HepG2 (cell line): ENCODE data around the gene HPD. TPM values are rescaled to one million over a fixed set of nuclear protein-coding genes. Genes with fewer than 3 reads are reported as not detected.

Source experiments
- ARID2 ChIP-seq: sonication (generic); formaldehyde crosslinking; IDR thresholded peaks from 2 replicates; pipeline ENCODE4 v1.8.1; 2022; ENCODE audit warnings: mild to moderate bottlenecking, missing genetic modification reagents, borderline replicate concordance
- IRF1 ChIP-seq: sonication (generic); formaldehyde crosslinking; IDR thresholded peaks from 2 replicates; pipeline ENCODE4 v1.4.0; 2020; ENCODE audit warnings: low read depth, mild to moderate bottlenecking, missing genetic modification reagents
- MED8 ChIP-seq: sonication (generic); formaldehyde crosslinking; IDR thresholded peaks from 2 replicates; pipeline ENCODE4 v1.8.1; 2023; ENCODE audit warnings: mild to moderate bottlenecking, missing genetic modification reagents; ENCODE audit not compliant: insufficient replicate concordance
- MXD4 ChIP-seq: IDR thresholded peaks from 2 replicates; pipeline ENCODE4 v1.6.1; 2016; ENCODE audit warnings: mild to moderate bottlenecking, missing biosample characterization, missing genetic modification reagents
- NPAS2 ChIP-seq: sonication (generic); formaldehyde crosslinking; IDR thresholded peaks from 2 replicates; pipeline ENCODE4 v1.8.0; 2022; ENCODE audit warnings: mild to moderate bottlenecking, missing genetic modification reagents, borderline replicate concordance
- RNF219 ChIP-seq: sonication (generic); formaldehyde crosslinking; IDR thresholded peaks from 2 replicates; pipeline ENCODE4 v1.5.0; 2020; ENCODE audit warnings: mild to moderate bottlenecking, missing genetic modification reagents
- SOX5 ChIP-seq: IDR thresholded peaks from 2 replicates; pipeline ENCODE4 v1.6.1; 2016; ENCODE audit warnings: borderline replicate concordance
- THYN1 ChIP-seq: sonication (generic); formaldehyde crosslinking; IDR thresholded peaks from 2 replicates; pipeline ENCODE4 v1.8.1; 2023; ENCODE audit warnings: low read depth, mild to moderate bottlenecking, moderate library complexity, missing genetic modification reagents, borderline replicate concordance
- ZBTB39 ChIP-seq: sonication (generic); formaldehyde crosslinking; IDR thresholded peaks from 2 replicates; pipeline ENCODE4 v1.5.0; 2020; ENCODE audit warnings: missing genetic modification reagents
- ZBTB42 ChIP-seq: sonication (generic); formaldehyde crosslinking; IDR thresholded peaks from 2 replicates; pipeline ENCODE4 v1.5.0; 2020; ENCODE audit warnings: mild to moderate bottlenecking, missing genetic modification reagents
- ZNF224 ChIP-seq: sonication (generic); formaldehyde crosslinking; IDR thresholded peaks from 2 replicates; pipeline ENCODE4 v1.5.0; 2020; ENCODE audit warnings: mild to moderate bottlenecking, missing genetic modification reagents
- ZNF263 ChIP-seq: sonication (generic); formaldehyde crosslinking; IDR thresholded peaks from 2 replicates; pipeline ENCODE4 v1.4.0; 2020; ENCODE audit warnings: missing genetic modification reagents
- ZNF564 ChIP-seq: sonication (generic); formaldehyde crosslinking; IDR thresholded peaks from 2 replicates; pipeline ENCODE4 v1.8.1; 2023; ENCODE audit warnings: mild to moderate bottlenecking, missing genetic modification reagents
- ZNF567 ChIP-seq: sonication (generic); formaldehyde crosslinking; IDR thresholded peaks from 2 replicates; pipeline ENCODE4 v1.8.1; 2023; ENCODE audit warnings: mild to moderate bottlenecking, missing genetic modification reagents, borderline replicate concordance
- ZNF614 ChIP-seq: IDR thresholded peaks from 2 replicates; pipeline ENCODE4 v1.6.1; 2018; ENCODE audit warnings: missing biosample characterization, missing genetic modification reagents, inconsistent platforms, borderline replicate concordance
- ZNF792 ChIP-seq: IDR thresholded peaks from 2 replicates; pipeline ENCODE4 v1.6.1; 2016
- polyA plus RNA-seq, 8 experiments: library from polyadenylated mRNA; depleted of rRNA in 3 of 8; stranded (reverse) in 7 of 8; unstranded in 1 of 8; fragments of >200 nt; fragmentation: Illumina TruSeq in 4 of 8; extraction: Trizol in 4 of 8; gene quantifications; 2 replicates each; pipeline versions ENCODE4 v1.2.1 to v1.2.3, GENCODE V29; 2011 to 2016; ENCODE audit warnings: low read depth in 4 of 8, missing spikeins in 1 of 8, mixed read lengths in 1 of 8; ENCODE audit not compliant: insufficient read depth in 1 of 8
- total RNA-seq, 5 experiments: library from RNA; depleted of rRNA; stranded (reverse); fragments of >200 nt; fragmentation: Illumina TruSeq; extraction: Trizol; gene quantifications; 2 replicates each; pipeline ENCODE4 v1.2.3, GENCODE V29; 2016; ENCODE audit warnings: low read depth in 1 of 5
- TF ChIP-seq, protein P1 (sequence below): sonication (generic); formaldehyde crosslinking; conservative IDR thresholded peaks from 2 replicates; pipeline ENCODE4 v1.8.1; 2023; ENCODE audit warnings: missing genetic modification reagents
- TF ChIP-seq, protein P2 (sequence below), 2 experiments: IDR thresholded peaks; 2 replicates each; pipeline ENCODE4 v1.6.1; 2011 to 2012; ENCODE audit warnings: low read length in 2 of 2, borderline replicate concordance in 1 of 2, low read depth in 1 of 2, mild to moderate bottlenecking in 1 of 2, moderate library complexity in 1 of 2

Gene HPD
- total and polyA plus RNA-seq, 2 of the 13 experiments (the other 11 are each of a cell fraction or from before 2014, with no cell fraction given) = 120 to 195 TPM

DNA sequence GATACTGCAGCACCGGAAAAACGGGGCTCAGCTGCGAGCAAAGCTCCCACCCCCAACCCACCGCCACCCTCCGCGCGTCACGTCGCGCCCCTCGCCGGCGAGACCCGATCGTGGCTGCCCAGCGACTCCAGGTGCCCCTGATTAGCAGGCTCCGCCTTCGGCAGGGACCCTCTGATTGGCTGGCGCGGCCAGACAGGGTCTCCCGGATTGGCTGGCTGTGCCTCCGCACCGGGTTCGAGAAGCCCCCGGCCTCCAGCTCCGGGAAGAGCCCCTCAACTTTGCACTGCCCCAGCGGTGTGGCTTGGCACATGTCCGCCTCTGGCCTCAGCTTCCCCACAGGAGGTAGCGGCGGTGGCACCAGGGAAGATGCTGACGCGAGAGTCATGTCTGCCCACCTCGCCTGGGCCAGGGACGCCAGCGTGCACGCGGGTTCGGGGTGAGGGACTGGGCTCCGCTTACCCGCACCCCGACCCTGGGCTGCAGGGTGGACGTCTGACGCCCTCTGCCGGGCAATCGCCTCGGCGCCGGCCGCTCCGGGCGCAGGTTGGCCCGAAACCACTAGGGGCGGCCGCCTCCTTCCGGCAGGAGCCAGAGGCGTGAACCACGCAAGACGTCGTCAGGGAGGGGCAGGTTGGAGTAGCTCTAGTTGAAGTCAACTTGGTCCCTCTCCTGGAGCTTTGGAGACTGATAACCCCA lies 64.7 kb downstream of the HPD start (continued):
- no peak for TF ChIP-seq ZBTB39 (CRISPR knock-in tag)
- TF ChIP-seq, protein P1, sequence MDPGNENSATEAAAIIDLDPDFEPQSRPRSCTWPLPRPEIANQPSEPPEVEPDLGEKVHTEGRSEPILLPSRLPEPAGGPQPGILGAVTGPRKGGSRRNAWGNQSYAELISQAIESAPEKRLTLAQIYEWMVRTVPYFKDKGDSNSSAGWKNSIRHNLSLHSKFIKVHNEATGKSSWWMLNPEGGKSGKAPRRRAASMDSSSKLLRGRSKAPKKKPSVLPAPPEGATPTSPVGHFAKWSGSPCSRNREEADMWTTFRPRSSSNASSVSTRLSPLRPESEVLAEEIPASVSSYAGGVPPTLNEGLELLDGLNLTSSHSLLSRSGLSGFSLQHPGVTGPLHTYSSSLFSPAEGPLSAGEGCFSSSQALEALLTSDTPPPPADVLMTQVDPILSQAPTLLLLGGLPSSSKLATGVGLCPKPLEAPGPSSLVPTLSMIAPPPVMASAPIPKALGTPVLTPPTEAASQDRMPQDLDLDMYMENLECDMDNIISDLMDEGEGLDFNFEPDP (CRISPR knock-in tag) = no peak
- TF ChIP-seq RNF219 = no peak
- TF ChIP-seq ZNF792 (CRISPR knock-in tag) = peak; percentile 83
- TF ChIP-seq ZNF263 (CRISPR knock-in tag) = 0 out of 2 replicates have a peak, but pooled peaks have one; percentile 48
- TF ChIP-seq MXD4 (CRISPR knock-in tag) = peak; percentile 70; the same call in 1 of the 2 replicates
- 0 out of 2 replicates have a peak, but pooled peaks have one; percentile 22 for TF ChIP-seq ARID2 (CRISPR knock-in tag)
- peak; percentile 66; the same call in 1 of the 2 replicates for TF ChIP-seq ZBTB42 (CRISPR knock-in tag)
- TF ChIP-seq SOX5 (CRISPR knock-in tag) = peak; percentile 53
- no peak for TF ChIP-seq NPAS2 (CRISPR knock-in tag)
- TF ChIP-seq IRF1 (CRISPR knock-in tag) = no peak
- TF ChIP-seq ZNF564 (CRISPR knock-in tag) = peak; percentile 62; the same call in 1 of the 2 replicates
- peak; percentile 57; the same call in 1 of the 2 replicates for TF ChIP-seq ZNF614
- TF ChIP-seq ZNF224 (CRISPR knock-in tag) = no peak
- TF ChIP-seq THYN1 (CRISPR knock-in tag) = 0 out of 2 replicates have a peak, but pooled peaks have one; percentile 29
- no peak for TF ChIP-seq MED8 (CRISPR knock-in tag)
- TF ChIP-seq, protein P2, sequence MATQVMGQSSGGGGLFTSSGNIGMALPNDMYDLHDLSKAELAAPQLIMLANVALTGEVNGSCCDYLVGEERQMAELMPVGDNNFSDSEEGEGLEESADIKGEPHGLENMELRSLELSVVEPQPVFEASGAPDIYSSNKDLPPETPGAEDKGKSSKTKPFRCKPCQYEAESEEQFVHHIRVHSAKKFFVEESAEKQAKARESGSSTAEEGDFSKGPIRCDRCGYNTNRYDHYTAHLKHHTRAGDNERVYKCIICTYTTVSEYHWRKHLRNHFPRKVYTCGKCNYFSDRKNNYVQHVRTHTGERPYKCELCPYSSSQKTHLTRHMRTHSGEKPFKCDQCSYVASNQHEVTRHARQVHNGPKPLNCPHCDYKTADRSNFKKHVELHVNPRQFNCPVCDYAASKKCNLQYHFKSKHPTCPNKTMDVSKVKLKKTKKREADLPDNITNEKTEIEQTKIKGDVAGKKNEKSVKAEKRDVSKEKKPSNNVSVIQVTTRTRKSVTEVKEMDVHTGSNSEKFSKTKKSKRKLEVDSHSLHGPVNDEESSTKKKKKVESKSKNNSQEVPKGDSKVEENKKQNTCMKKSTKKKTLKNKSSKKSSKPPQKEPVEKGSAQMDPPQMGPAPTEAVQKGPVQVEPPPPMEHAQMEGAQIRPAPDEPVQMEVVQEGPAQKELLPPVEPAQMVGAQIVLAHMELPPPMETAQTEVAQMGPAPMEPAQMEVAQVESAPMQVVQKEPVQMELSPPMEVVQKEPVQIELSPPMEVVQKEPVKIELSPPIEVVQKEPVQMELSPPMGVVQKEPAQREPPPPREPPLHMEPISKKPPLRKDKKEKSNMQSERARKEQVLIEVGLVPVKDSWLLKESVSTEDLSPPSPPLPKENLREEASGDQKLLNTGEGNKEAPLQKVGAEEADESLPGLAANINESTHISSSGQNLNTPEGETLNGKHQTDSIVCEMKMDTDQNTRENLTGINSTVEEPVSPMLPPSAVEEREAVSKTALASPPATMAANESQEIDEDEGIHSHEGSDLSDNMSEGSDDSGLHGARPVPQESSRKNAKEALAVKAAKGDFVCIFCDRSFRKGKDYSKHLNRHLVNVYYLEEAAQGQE (IDR thresholded peaks at IDR 0.05; ENCODE audit: borderline replicate concordance in 1 of 2, low read depth in 1 of 2, low read length in 2 of 2) = no peak
- 0 out of 2 replicates have a peak, but pooled peaks have one; percentile 69 for TF ChIP-seq ZNF567
